GM10266 (cell line): ENCODE measurements around the gene DNAAF8.

Experiments
- DNase-seq: peaks from one replicate; pipeline ENCODE4 v3.0.0; 2012; ENCODE audit errors: extremely low spot score
- CTCF ChIP-seq: IDR thresholded peaks from 2 replicates; pipeline ENCODE4 v1.5.1; 2012; ENCODE audit warnings: mild to moderate bottlenecking, low read depth; ENCODE audit not compliant: control insufficient read depth, insufficient read depth; ENCODE audit errors: missing control alignments

Gene DNAAF8

GRCh38 chr16:4795181-4795827 is 61.0 kb downstream of the DNAAF8 start, which contains the start of gene SMIM22:
SMIM22 (plus strand) TSS chr16:4795369; CDS start chr16:4795735, 366 bp downstream.
- TF ChIP-seq CTCF = no peak
- no peak for DNase-seq

- no peak for TF ChIP-seq CTCF
- DNase-seq = no peak
Observed at GRCh38 chr16:4795828-4796572, 61.7 kb downstream of the DNAAF8 start.

GRCh38 chr16:4796982-4797804 is 62.9 kb downstream of the DNAAF8 start:
- no peak for TF ChIP-seq CTCF
- no peak for DNase-seq

GRCh38 chr16:4797805-4798252 is 63.5 kb downstream of the DNAAF8 start:
- no peak for TF ChIP-seq CTCF

GRCh38 chr16:4798456-4798855 is 64.1 kb downstream of the DNAAF8 start:
- no peak for TF ChIP-seq CTCF
- DNase-seq = no peak

More at GRCh38 chr16:4797805-4798252, 63.5 kb downstream of the DNAAF8 start:
- DNase-seq = no peak
